ENCODE measurements around the gene OPCML. TPM values are rescaled to one million over a fixed set of nuclear protein-coding genes. Genes with fewer than 3 reads are reported as not detected.

OPCML gene
- total RNA-seq (2022) (not detected in 2 replicates), Bru-seq, nascent RNA (percentile 2 among the genes with signal in this experiment), BruChase-seq, experiment 1, labeled RNA remaining after a 2-hour chase (percentile 4 among the genes with signal in this experiment), BruChase-seq, experiment 2, labeled RNA remaining after a 6-hour chase (percentile 2 among the genes with signal in this experiment)
- long read RNA-seq, result 0 reads

- BruUV-seq (replicated peaks), result no TSS peak
- H3K27ac Mint-ChIP-seq (ENCODE audit: unreplicated experiment), result no peak within 1 kb of the TSS
- intact Hi-C loops (cut with micrococcal nuclease; ENCODE audit: unreplicated experiment), result no loop called here
- no peak within 1 kb of the TSS for H3K4me3 Mint-ChIP-seq (ENCODE audit: unreplicated experiment)
- H3K4me3 ChIP-seq (ENCODE audit: low read depth, low read length), result no peak within 1 kb of the TSS
- POLR2A ChIA-PET, result no interaction called here
- DNase-seq, result no peak
- no peak for TF ChIP-seq CTCF (IDR thresholded peaks at IDR 0.05; ENCODE audit: insufficient read depth in 1 of 2, low read depth in 1 of 2, low read length in 1 of 2, severe bottlenecking in 1 of 2, unreplicated experiment in 1 of 2)
- H3K9me3 Mint-ChIP-seq (ENCODE audit: unreplicated experiment), result no peaks in the 10 kb centered on the region
- no peaks in the 10 kb centered on the region for H3K36me3 Mint-ChIP-seq (ENCODE audit: insufficient read depth, unreplicated experiment)
- H3K4me1 Mint-ChIP-seq (ENCODE audit: low read depth, unreplicated experiment), result no peaks in the 10 kb centered on the region
- H3K27me3 ChIP-seq (replicated peaks; ENCODE audit: control insufficient read depth, insufficient read depth, low read length), result no peaks in the 10 kb centered on the region
- H3K36me3 ChIP-seq (ENCODE audit: control insufficient read depth, insufficient read depth, low read length), result no peaks in the 10 kb centered on the region
- CTCF ChIA-PET, result interaction anchor here (0.7 kb wide), 1 partner anchor 397 kb away, joined by 5 read pairs; no protein-coding TSS in a partner anchor
- H3K4me1 ChIP-seq, result no peaks in the 10 kb centered on the region
- peaks cover 27% of the 10 kb centered on the region for H3K27me3 Mint-ChIP-seq (ENCODE audit: insufficient read depth, unreplicated experiment)
- no peaks in the 10 kb centered on the region for H3K9me3 ChIP-seq
Measured at GRCh38 chr11:133531971-133532651, at the start of gene OPCML. Gene OPCML (minus strand): TSS chr11:133532501.

DNA sequence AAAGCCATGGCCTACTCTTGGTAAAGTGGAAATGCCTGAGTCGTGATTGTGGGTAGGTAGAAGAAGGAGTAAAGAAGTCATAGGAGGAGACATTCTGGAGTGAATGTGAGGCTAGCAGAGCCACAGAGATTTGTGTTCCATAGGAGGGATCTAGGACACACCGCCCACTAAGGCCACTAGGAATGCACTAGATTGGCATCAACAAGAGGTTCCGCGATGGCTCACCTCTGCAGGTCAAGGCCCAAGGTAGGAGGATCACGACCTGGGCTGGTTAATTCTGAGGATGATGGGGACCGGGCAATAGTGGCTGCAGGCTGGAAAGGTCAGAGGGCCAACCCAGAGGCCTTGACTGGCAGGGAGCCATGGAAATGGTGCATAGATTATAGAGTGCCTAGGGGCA, 48.8 kb upstream of the OPCML start:
- Mint-ChIP-seq H3K27ac (ENCODE audit: unreplicated experiment) (no peak overlapping the region), H3K9me3 (ENCODE audit: unreplicated experiment) (peaks cover 10% of the 10 kb centered on the region), H3K27me3 (ENCODE audit: insufficient read depth, unreplicated experiment) (peaks cover 4% of the 10 kb centered on the region), H3K4me1 (ENCODE audit: low read depth, unreplicated experiment) (no peaks in the 10 kb centered on the region), H3K36me3 (ENCODE audit: insufficient read depth, unreplicated experiment) (no peaks in the 10 kb centered on the region), H3K4me3 (ENCODE audit: unreplicated experiment) (no peak overlapping the region)
- no TSS peak for BruUV-seq (replicated peaks)
- no peak for DNase-seq
- intact Hi-C loops (cut with micrococcal nuclease; ENCODE audit: unreplicated experiment), result no loop called here
- no peak for TF ChIP-seq CTCF (IDR thresholded peaks at IDR 0.05; ENCODE audit: insufficient read depth in 1 of 2, low read depth in 1 of 2, low read length in 1 of 2, severe bottlenecking in 1 of 2, unreplicated experiment in 1 of 2)
- no peaks in the 10 kb centered on the region; the same call in 1 of the 2 replicates for H3K9me3 ChIP-seq
- ChIA-PET POLR2A (no interaction called here), CTCF (no interaction called here)
- H3K4me3 ChIP-seq (ENCODE audit: low read depth, low read length), result no peak overlapping the region
- H3K4me1 ChIP-seq, result no peaks in the 10 kb centered on the region
- no peaks in the 10 kb centered on the region for H3K27me3 ChIP-seq (replicated peaks; ENCODE audit: control insufficient read depth, insufficient read depth, low read length)
- no peaks in the 10 kb centered on the region for H3K36me3 ChIP-seq (ENCODE audit: control insufficient read depth, insufficient read depth, low read length)

- no peaks in the 10 kb centered on the region for H3K4me1 ChIP-seq
- Mint-ChIP-seq H3K27ac (ENCODE audit: unreplicated experiment) (no peak overlapping the region), H3K36me3 (ENCODE audit: insufficient read depth, unreplicated experiment) (no peaks in the 10 kb centered on the region), H3K27me3 (ENCODE audit: insufficient read depth, unreplicated experiment) (peaks cover 4% of the 10 kb centered on the region), H3K4me1 (ENCODE audit: low read depth, unreplicated experiment) (no peaks in the 10 kb centered on the region), H3K4me3 (ENCODE audit: unreplicated experiment) (no peak overlapping the region), H3K9me3 (ENCODE audit: unreplicated experiment) (peaks cover 13% of the 10 kb centered on the region)
- no peaks in the 10 kb centered on the region for H3K27me3 ChIP-seq (replicated peaks; ENCODE audit: control insufficient read depth, insufficient read depth, low read length)
- TF ChIP-seq CTCF (IDR thresholded peaks at IDR 0.05; ENCODE audit: insufficient read depth in 1 of 2, low read depth in 1 of 2, low read length in 1 of 2, severe bottlenecking in 1 of 2, unreplicated experiment in 1 of 2), result no peak
- CTCF ChIA-PET, result no interaction called here
- no peak for DNase-seq
- no peaks in the 10 kb centered on the region for H3K9me3 ChIP-seq
- no TSS peak for BruUV-seq (replicated peaks)
- intact Hi-C loops (cut with micrococcal nuclease; ENCODE audit: unreplicated experiment), result no loop called here
- no peaks in the 10 kb centered on the region for H3K36me3 ChIP-seq (ENCODE audit: control insufficient read depth, insufficient read depth, low read length)
- H3K4me3 ChIP-seq (ENCODE audit: low read depth, low read length), result no peak overlapping the region
- POLR2A ChIA-PET, result no interaction called here
Measured at GRCh38 chr11:133579165-133580031, 47.1 kb upstream of the OPCML start.
